ENCODE measurements around the gene KIF18A. TPM values are rescaled to one million over a fixed set of nuclear protein-coding genes. Genes with fewer than 3 reads are reported as not detected.

KIF18A gene
- total and polyA plus RNA-seq, 2 of the 8 experiments (the other 6 are each of a cell fraction or from before 2014, with no cell fraction given): 4.0 to 23.3 TPM

DNA sequence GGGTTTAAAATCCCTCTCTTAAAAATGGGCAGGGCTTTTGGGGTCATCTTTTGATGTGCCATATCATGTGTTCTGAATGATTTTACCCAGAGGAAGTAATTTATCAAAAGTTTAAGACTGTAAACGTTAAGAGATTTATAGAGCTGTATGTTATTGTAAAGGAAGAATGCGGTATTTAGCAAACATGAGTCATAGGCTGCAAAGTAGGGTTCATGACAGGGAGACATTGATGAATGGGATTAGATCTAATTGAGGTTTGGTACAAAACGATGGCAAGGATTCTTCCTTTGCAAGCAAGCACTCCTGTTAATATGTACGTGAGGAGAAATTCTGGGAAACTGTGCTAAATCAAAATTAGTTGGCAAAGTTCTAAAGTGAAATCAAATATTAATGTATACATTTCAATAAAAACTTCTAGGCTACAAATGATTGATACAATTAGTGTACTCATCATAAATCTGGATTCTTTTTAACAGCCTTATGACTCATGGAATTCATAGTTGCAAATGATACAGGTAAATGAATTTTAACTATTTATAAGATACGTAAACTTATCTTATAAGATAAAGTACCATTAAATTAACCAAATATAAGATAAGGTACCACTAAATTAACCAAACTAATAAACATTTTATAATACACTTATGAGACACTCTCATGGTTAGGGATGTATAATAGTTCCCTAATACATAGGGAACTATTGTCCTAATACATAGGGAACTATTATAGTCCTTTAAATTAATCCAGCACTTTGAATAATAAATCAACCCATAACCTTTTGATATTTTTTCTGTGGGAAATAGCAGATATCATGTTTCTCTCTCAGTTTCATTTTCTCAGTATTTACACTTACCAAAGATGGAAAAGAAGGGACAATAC is 58.4 kb downstream of the KIF18A start:
- ChIA-PET POLR2A (ENCODE audit: partially characterized antibody) (no interaction called here), CTCF (ENCODE audit: partially characterized antibody) (no interaction called here)
- Histone ChIP-seq H2AK5ac (ENCODE audit: low read depth, low read length) (no peak overlapping the region), H3K36me3 (ENCODE audit: control insufficient read depth in 2 of 4, insufficient read depth in 4 of 4, low read length in 3 of 4) (no peaks in the 10 kb centered on the region), H3K4me3 (ENCODE audit: extremely low read depth in 1 of 4, insufficient read depth in 2 of 4, low read depth in 3 of 4, low read length in 4 of 4) (no peak overlapping the region), H2BK12ac (ENCODE audit: low read depth, low read length) (no peak overlapping the region), H3K23ac (ENCODE audit: insufficient read length) (no peak overlapping the region), H4K8ac (ENCODE audit: extremely low read depth, insufficient read depth, low read length) (no peak overlapping the region), H4K20me1 (replicated peaks in 1 of 2; ENCODE audit: control insufficient read depth in 1 of 2, insufficient read depth in 2 of 2, low read length in 2 of 2) (no peaks in the 10 kb centered on the region), H3K14ac (ENCODE audit: insufficient read length) (no peak overlapping the region), H2BK15ac (ENCODE audit: low read length) (no peak overlapping the region), H2BK20ac (ENCODE audit: low read length) (no peak overlapping the region), H3K27me3 (replicated peaks in 1 of 4; ENCODE audit: control insufficient read depth in 3 of 4, extremely low read depth in 1 of 4, insufficient read depth in 3 of 4, low read length in 3 of 4) (no peaks in the 10 kb centered on the region), H3K4me1 (replicated peaks in 1 of 4; ENCODE audit: control insufficient read depth in 3 of 4, insufficient read depth in 4 of 4, low read length in 3 of 4) (no peaks in the 10 kb centered on the region), H3K4ac (replicated peaks; ENCODE audit: insufficient read length, low read depth, low read length) (no peak overlapping the region), H2BK5ac (ENCODE audit: low read depth, low read length) (no peak overlapping the region), H4K91ac (replicated peaks; ENCODE audit: insufficient read length, low read length) (no peak overlapping the region), H3K23me2 (ENCODE audit: low read depth, low read length) (no peaks in the 10 kb centered on the region), H3K79me2 (ENCODE audit: control insufficient read depth in 1 of 2, insufficient read depth in 2 of 2, low read length in 2 of 2) (no peaks in the 10 kb centered on the region), H2BK120ac (replicated peaks; ENCODE audit: low read depth, low read length) (no peak overlapping the region), H3K56ac (replicated peaks; ENCODE audit: insufficient read length, low read depth, low read length) (no peak overlapping the region), H4K5ac (ENCODE audit: insufficient read length, low read depth, low read length) (no peak overlapping the region), H3K27ac (ENCODE audit: low read depth, low read length) (no peak overlapping the region), H3K4me2 (ENCODE audit: insufficient read depth in 1 of 2, low read depth in 2 of 2, low read length in 2 of 2) (no peak overlapping the region), H3K18ac (ENCODE audit: extremely low read depth, low read length) (no peak overlapping the region), H3K9me3 (ENCODE audit: insufficient read depth in 2 of 2, low read depth in 1 of 2, low read length in 1 of 2) (no peaks in the 10 kb centered on the region), H3K9ac (replicated peaks in 1 of 4; ENCODE audit: extremely low read depth in 1 of 4, low read depth in 3 of 4, low read length in 3 of 4) (no peak overlapping the region), H3K79me1 (ENCODE audit: low read depth, low read length) (no peaks in the 10 kb centered on the region), H2AFZ (ENCODE audit: low read length) (no peak overlapping the region)
- FAIRE-seq (no peak), DNase-seq (ENCODE audit: low read depth in 1 of 2, low spot score in 2 of 2) (no peak)
- 85% methylated on average over 5 of the region's 5 CpGs; no CpG with 5 or more reads in 1 of the 2 experiments for WGBS, 2 experiments (ENCODE audit: extremely low coverage in 1 of 2, insufficient coverage in 1 of 2, insufficient read length in 1 of 2, insufficient replicate concordance in 2 of 2, low coverage in 1 of 2, low lambda C conversion rate in 2 of 2, missing lambda C conversion rate in 1 of 2)
- TF ChIP-seq SRF (IDR thresholded peaks at IDR 0.05; ENCODE audit: low read depth, low read length) (no peak), RFX5 (IDR thresholded peaks at IDR 0.05; ENCODE audit: borderline replicate concordance, low read depth, low read length) (no peak), SIX5 (IDR thresholded peaks at IDR 0.05; ENCODE audit: low read depth, low read length) (no peak), BACH1 (IDR thresholded peaks at IDR 0.05; ENCODE audit: low read length) (no peak), CHD2 (IDR thresholded peaks at IDR 0.05; ENCODE audit: low read length) (no peak), JUN (IDR thresholded peaks at IDR 0.05; ENCODE audit: low read depth, low read length) (no peak), PHF8 (conservative IDR thresholded peaks at IDR 0.05; ENCODE audit: low read depth, low read length) (no peak), CEBPB (IDR thresholded peaks at IDR 0.05; ENCODE audit: low read depth, low read length) (no peak), CBX5 (IDR thresholded peaks at IDR 0.05; ENCODE audit: low read depth, low read length) (no peak), POLR2AphosphoS5 (IDR thresholded peaks at IDR 0.05; ENCODE audit: low read depth, low read length) (no peak), KDM1A (IDR thresholded peaks at IDR 0.05; ENCODE audit: borderline replicate concordance, low read length) (no peak)
- TF ChIP-seq, protein P1, sequence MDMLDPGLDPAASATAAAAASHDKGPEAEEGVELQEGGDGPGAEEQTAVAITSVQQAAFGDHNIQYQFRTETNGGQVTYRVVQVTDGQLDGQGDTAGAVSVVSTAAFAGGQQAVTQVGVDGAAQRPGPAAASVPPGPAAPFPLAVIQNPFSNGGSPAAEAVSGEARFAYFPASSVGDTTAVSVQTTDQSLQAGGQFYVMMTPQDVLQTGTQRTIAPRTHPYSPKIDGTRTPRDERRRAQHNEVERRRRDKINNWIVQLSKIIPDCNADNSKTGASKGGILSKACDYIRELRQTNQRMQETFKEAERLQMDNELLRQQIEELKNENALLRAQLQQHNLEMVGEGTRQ (IDR thresholded peaks at IDR 0.05; ENCODE audit: low read length): no peak
